NCI-H2171 (cell line): ENCODE data around the gene SETD3.
A peak's percentile ranks its signal among the peaks of the same experiment; 100 is the strongest.

Experiments
- DNase-seq: peaks from one replicate; lab custom pipeline; 2025; lab: John Stamatoyannopoulos, UW

SETD3 gene

GRCh38 chr14:99497341-99497740, 16.7 kb upstream of the SETD3 start:
- DNase-seq: no peak

DNA sequence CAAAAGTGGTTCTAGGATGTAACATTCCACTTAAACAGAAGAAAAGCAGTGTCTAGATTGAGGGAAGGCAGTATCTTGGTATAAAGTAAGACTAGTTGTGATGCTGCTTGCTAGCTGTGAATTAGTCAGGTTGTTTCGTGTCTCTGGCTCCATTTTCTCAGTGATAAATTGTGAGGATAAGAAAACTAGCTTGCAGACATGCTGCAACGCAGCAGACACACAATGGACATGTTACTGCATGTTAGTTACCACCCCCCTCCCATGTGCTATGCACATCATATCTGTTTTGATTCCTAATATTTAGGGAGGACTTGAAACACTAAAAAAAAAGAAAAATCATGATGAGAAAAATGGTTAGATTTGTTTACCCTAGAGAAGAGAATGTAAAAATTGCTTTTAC, 3.4 kb upstream of the SETD3 start:
- DNase-seq: no peak

GRCh38 chr14:99481745-99482099, 1.1 kb upstream of the SETD3 start:
- no peak for DNase-seq

- peak; percentile 99 for DNase-seq
These were observed 472 bp upstream of the SETD3 start, which contains the start of gene CCNK for GRCh38 chr14:99480917-99481744. TSS of gene CCNK (plus strand) at chr14:99481409. CDS start at chr14:99492678, 11,269 bp downstream.

DNA sequence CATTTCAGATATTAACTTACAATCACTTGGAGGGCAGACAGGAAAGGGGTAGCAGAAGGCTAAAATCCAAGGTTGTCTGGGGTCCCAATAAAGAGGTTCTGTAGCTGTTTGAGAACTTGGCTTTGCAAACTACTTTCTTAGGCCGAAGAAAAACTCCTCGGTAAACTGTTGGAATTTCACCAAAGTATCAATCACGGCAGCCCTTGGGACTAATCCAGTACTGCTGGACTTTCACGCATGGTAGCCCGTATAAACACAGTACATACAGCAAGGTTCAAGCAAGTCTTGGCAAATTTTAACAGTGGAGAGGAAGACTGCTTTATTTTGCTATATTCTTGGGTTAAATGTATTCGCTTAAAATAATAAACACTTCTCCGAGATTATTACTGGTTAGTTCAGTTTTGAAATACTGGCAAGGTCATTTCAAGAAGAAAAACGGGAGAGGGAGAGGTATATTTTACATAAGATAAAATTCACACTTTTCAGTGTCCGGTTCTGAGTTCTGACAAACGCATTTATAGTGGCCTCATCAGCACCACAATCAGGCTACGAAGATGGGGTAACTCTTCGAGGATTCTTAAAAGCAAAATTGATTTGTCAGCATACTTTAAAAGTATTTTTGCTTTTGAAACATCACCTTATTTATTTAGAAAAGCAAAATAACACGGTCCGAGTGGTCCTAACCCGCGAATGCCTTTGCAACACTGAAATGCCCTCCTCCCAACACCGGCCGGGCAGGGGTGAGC, 1.3 kb downstream of the SETD3 start:
- DNase-seq: no peak

GRCh38 chr14:99478128-99478527, 2.5 kb downstream of the SETD3 start:
- DNase-seq: no peak

GRCh38 chr14:99476864-99477263, 3.8 kb downstream of the SETD3 start:
- no peak for DNase-seq

DNA sequence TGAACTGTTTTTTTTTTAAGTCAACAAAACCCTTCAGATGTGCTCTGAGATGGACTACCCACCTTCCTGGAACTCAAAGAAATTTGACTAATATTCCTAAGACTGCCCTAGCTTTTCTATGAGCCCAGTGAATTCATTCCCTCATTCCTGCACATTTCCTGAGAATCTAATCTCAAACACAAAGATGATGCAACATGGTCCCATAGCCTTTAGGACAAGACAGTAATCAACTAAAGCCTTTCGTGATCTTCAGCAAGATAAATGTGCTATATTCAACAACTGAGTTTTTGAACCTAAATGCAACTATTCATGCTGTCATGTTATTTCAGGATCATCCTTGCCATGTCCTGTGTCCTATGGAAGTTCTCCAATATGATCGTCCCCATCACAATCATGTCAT, 5.0 kb downstream of the SETD3 start:
- DNase-seq: no peak

DNA sequence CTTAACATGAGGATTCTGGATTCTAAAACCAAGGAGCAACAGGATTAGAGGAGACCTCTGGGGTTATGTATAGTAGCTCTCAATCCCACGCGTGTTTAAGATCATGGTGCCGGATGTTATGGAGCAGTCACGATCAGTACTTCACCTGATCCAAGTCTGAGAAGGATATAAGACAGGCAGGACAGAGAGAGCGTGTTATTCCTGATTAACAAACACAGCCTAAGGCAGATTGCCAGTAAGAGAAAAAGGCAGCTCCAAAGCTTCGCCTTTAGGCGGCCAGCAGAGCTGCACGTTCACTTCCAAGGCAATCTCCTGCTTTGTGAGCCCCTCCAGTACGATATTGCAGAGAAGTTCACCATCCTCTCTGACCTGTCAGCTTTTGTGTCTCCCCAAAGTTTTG, 5.5 kb downstream of the SETD3 start:
- no peak for DNase-seq

DNA sequence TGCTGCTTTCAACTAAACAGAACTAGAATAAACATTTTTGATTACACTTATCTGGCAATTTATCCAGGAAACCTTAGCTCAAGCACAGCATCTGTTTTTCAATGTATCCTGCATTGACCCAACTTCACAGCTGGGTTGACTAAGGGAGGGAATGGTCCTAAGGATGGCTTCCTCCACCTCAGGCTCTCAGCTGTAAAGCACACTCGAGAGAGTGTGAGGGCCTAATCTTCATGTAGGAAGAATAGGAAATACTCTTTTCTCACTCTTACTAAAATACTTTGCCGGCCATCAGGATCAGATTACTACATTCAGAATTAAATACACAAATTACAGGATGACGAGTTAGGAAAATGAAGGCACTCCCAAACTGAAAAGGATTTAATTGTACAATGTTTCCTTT, 7.2 kb downstream of the SETD3 start:
- no peak for DNase-seq

DNA sequence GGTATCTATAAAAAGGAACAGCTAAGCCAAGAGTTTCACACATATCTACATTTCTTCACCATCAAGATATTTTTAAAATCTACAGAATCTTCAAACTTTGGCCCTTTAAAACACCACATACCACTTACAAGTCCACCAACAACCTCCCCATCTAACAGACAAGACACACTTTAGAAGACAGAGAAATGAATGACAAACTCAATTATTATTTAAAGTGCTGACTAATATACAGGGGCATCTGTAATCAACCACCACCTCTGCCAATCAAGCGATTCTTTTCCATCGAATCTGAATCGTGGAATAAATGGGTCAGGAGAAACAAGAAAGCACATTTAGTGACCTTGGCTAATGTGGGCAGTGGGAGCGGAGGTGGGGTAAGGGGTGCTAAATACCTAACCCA, 7.7 kb downstream of the SETD3 start:
- DNase-seq: no peak

- DNase-seq: no peak
These were observed 8.9 kb downstream of the SETD3 start for GRCh38 chr14:99471731-99472130.

DNA sequence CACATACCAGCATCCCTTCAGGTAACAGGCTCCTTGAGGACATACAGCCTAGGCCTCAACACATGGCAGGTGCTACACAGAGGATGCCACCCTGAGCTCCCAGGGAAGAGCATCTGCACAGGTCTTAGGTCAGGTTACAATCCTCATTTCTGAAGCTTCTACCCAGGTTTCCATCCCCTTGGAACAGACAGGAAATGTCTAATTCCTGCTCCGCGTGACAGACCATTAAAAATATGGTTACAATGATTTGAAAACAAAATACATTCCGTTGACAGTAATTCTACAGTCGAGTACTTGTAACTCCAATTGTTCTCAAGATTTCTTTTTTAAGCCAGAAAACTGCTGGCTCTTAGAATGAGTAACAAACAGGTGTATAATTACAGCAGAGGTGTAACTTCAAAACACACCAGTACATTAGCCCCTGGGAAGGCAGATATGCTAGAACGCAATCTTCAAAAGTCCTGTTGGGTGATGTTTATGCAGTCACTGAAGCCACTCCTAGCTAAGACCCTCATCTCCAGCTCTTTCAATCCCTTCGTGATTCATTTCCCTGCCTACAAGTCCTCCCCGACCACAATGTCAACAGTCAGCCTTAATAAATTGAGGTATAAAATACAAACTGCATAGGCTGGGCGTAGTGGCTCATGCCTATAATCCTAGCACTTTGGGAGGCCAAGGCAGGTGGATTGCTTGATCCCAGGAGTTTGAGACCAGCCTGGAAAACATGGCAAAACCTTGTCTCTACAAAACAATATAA, 11.6 kb downstream of the SETD3 start:
- peak; percentile 77 for DNase-seq

- no peak for DNase-seq
These were observed 12.6 kb downstream of the SETD3 start for GRCh38 chr14:99468081-99468480.

GRCh38 chr14:99467336-99468078, 13.2 kb downstream of the SETD3 start:
- peak; percentile 36 for DNase-seq

DNA sequence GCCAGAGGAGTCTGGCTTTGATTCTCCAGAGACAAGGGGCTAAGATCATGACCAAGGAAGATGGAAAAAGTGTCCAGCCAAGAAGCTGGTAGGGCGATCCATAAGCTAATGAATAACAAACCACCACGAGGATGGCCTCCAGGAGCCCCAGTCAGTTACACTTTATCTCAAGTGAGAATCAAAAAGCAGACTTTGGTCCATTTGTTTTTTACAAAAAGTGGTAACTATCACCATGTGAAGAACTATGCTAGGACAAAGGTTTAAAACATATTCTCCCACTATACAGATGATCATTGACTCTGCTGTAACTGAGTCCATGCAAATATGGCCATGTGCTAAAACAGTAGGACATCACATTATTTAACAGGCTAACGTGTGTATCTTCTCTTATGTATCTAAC, 13.9 kb downstream of the SETD3 start:
- DNase-seq: no peak

- no peak for DNase-seq
These were observed 15.4 kb downstream of the SETD3 start for GRCh38 chr14:99465288-99465687.

DNA sequence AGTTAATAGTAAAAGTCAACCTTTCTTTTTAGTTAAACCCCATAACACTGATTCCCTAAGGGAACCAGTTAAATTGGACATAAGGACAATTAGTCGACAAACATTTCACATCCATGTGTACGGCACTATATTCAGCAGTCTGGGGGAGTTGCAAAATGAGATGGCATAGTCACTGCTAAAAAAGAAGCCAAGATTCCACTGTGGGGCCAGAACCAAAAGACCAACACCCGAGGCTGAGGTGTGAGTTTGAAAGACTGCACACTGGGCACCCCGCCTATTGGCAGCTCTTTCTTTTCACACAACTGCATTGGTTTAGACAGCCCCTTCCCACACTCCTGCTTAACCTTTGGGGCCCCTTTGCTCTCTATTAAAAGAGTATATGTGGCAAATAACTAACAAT, 16.7 kb downstream of the SETD3 start:
- DNase-seq: no peak

- DNase-seq: no peak
These were observed 18.4 kb downstream of the SETD3 start for GRCh38 chr14:99462210-99462609.

DNA sequence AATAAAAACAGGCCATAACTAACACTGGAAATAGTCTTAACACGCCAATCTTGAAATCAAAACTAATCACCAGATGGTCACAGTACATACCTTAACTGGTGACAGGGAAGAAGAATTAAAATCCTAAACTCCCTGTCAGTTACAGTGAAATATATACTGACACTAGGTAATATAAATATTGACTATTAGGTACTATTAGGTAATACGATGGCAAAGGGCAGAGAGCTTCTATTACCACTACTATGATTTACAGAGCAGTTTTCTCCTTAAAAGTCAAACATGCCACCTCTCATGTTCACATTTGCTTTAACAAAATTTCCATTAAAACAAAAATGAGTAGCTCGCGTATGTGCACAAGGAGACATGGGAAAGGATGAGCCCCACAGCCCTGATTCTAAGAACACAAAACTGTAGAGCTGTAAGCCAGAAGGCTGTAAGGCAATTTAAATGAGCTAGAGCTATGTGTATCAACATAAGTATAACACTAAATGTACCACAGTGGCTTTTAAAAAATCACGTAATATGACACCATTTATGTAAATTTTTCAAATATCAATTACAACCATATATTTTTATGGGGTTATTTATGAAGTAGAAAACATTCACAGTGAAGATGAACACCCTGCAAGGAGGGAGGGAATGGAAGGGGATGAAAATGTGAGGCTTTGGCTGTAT, 19.1 kb downstream of the SETD3 start:
- DNase-seq: no peak

GRCh38 chr14:99460793-99461192, 19.9 kb downstream of the SETD3 start:
- no peak for DNase-seq
